Hematopoietic multipotent progenitor cell treated with erythropoietin and hydrocortisone succinate and interleukin-3 and kit ligand, for 8 days (in vitro differentiated cells): ENCODE data around the gene SERP2.
"Not testable (repeated sequence)": the region's sequence is repeated elsewhere in the genome, so short reads cannot be mapped to it uniquely, and the experiment has no call there.

Experiments used
- DNase-seq: peaks from one replicate; pipeline ENCODE4 v3.0.0-alpha.2; 2015

SERP2 gene

DNA sequence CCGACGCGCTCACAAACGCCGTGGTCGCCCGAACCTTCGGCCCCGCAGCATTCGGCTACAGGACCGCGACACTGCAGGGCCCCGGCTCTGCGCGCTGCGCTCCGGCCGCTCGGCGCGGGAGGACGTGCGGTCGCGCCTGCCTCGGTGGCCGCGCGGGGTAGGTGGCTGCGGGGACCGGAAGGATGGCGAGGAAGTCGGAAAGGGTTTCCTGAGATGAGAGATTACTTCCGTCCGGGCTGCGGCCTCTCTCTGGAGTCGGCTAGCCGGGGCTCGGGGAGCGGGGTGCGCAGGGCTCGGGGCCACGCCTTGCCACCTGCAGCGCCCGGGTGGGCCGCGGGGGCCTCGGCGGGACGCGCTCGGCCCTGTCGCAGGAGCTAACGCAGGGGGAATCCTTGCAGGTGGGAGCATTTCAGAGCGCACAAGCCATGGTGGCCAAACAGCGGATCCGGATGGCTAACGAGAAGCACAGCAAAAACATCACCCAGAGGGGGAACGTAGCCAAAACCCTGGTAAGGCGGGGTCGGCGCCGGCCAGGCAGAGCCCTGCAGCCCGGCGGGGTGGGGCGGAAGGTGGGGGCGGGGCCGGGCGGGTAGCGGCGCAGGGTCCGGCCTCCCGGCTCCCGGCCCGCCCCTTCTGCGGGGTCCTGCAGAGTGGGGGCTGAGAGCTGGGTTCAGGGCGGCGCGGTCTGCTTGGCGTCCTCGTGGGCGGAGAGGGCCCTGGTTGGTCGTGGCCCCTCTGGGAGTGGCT lies at the start of gene SERP2:
Gene SERP2 (plus strand): TSS at position 224 of the 747 bp plus-strand sequence. CDS start 202 bp downstream, at position 426.
- DNase-seq: peak; percentile 43

DNA sequence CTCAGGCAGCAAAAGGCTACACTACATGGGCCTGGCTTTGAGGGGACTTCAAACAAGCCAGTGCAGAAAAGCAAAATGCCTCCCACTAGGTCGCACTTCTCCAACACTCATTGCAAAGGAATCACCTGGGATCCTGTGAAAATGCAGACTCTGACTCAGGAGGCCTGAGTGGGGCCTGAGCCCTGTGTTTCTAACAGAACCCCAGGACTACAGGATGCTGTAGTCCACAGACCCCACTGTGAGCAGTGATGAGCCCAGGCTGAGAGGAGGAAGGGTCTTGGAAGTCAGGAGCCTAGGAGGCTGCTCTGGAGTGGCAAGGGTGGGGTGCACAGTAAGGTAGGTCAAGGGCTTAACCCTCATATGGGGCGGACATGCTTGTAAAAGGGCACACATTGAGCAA lies 46.7 kb upstream of the SERP2 start:
- DNase-seq: no peak

DNA sequence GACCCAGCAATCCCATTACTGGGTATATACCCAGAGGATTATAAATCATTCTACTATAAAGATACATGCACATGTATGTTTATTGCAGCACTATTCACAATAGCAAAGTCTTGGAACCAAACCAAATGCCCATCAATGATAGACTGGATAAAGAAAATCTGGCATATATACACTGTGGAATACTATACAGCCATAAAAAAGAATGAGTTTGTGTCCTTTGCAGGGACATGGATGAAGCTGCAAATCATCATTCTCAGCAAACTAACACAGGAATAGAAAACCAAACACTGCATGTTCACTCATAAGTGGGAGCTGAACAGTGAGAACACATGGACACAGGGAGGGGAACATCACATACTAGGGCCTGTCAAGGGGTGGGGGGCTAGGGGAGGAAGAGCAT lies 44.6 kb upstream of the SERP2 start:
- DNase-seq: not testable (repeated sequence)

DNA sequence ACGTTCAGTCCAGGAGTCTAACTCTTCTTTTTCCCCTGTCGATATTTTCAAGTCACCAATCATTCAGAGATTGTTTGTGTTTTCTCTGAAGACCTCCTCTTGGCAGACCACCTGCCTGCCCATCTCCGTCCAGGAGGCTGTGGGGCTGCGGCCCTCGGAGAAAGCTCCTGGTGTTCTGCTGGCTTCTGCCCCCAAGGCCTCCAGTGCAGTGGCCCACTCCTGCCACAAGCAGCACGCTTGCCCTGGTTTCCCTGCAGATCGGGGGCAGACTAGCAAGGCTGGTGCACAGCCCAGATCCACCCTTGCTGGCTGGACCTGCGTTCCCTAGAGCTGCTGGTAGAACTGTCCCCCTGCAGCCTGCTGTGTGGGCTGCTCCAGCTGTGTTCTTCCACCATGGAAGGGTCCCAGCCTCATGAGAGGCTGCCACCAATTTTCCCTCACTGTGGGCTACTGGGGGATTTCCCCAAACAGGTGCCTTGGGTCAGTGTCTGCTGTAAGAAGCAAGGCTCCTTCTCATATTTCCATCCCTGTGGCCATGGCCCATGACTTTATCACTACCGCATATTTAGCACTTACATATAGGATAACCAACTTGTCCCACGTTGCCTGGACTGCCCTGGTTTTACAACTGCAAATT lies 43.6 kb upstream of the SERP2 start:
- no peak for DNase-seq

DNA sequence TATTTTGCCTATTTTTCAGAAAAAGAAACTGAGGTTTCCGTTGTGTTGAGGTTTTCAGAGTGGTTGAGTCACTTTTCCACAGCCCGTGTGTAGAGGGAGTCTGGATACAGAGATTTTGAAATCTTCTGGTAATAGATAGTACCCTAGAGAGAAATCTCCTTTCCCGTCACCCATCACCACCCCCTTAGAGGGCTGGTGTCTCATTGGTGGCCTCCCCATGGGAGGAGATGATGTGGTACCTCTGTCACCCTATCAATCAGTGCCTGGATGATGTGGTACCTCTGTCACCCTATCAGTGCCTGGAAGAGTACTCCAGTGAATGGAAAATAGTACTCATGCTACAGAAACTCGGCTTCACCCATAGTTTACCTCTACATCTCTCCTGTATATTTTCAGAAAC lies 42.2 kb upstream of the SERP2 start:
- no peak for DNase-seq

DNA sequence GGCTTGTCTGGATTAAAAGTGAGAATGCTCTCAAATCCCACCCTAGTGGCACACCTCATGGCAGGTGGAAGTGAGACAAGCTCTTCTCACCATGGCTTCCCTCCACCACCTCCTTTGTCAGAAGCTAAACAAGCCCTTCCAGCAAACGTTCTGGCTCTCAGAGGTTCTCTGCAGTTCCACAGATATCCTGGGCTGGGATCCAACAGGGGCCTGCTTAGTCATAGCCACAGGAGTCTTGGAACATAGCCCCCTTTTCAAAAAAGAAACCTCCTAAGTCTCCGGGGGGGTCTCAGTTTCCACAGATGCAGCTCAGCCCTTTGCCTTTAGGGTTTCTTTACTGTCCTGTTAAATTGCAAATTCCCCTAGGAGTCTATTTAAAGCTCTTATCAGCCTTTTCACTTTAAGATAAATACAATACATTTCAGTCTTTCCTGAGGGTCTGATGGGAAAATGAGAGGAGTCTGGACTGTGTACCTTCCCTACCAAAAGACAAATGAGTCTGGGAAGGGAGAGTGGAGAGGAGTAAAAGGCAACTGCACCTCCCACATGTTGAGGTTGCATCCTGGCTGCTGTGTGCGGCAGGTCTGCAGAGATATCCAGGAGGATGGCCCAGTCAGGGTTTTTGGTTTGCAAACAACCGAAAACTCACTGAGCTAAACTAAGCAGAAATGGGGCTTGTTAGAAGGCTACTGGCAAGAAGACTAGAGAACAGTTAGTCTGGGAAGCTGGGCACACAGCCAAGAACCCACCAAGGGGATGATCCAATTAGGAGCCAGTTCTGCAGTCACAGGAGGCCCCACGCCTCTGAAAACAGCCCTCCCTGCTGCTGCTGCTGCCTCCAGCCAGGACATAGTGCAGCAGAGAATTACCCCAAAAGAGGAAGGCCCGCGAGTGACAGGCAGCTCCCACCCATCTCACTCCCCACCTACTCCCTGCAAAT lies 41.4 kb upstream of the SERP2 start:
- DNase-seq: peak; percentile 63

DNA sequence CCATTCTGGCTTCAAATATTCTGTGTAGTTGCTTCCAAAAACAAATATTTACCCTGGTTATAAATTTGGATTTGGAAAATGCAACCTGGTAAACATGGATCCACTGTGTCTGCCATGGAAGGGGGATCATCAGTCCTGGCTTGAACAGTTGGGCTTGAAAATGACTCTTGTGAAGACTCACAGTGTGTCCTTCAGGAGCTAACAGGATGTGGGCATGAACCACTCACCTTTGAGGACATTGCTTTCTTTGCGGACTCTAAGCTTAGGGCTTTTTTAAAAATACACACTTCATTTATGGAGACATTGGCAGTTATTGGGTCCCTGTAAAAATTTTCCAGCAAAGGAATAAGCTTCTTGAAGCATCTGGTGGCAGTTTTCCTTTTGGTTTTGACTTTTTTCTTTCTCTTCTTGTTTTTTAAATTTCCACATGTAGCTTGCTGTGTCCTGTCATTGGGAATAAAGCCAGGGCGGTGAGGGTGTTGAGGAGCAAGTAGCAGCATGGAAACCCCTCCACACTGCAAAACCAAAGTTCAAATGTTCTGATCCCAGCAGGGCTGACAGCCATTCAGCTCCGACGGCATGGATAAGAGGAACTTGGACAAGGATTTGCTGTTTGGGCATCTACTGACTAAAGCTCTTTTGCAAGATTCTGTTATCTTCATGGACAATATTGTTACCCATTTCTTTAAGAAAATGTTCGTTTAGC lies 39.5 kb upstream of the SERP2 start:
- no peak for DNase-seq

DNA sequence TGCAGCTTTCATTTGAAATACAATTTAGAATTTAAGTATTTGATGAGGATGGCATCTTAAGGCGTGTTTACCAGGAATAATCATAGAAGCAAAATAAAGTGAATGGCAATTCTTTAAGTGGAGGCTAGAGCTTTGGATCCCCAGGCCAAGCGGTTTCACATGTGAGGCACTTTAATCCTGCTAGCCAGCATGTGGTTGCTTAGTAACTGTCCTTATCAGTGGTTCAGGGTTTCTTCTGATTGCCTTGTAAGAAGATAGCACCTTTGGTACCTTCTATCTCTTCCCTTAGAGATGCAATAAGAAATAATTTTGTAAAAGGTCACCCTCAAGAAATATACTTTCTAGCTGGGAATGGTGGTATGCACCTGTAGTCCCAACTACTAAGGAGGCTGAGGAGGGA lies 38.9 kb upstream of the SERP2 start:
- peak; percentile 70 for DNase-seq

DNA sequence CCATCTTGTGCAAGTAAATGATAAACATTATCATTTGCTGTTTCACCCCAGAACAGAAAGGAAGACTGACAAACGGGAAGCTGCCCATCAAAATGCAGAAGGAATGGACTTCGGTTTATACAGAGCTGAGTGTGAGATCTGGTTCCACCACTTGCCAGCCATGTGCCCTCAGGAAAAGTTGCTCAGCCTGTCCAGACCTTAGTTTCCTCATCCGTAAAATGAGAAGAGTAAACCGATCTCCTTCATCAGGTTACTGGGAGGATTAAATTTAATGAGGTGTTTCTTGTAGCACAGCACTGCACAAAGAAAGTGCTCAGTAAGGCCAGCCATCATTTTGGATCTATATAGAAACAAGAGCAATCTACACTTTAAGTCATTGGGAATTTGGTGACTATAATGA lies 36.7 kb upstream of the SERP2 start:
- no peak for DNase-seq

DNA sequence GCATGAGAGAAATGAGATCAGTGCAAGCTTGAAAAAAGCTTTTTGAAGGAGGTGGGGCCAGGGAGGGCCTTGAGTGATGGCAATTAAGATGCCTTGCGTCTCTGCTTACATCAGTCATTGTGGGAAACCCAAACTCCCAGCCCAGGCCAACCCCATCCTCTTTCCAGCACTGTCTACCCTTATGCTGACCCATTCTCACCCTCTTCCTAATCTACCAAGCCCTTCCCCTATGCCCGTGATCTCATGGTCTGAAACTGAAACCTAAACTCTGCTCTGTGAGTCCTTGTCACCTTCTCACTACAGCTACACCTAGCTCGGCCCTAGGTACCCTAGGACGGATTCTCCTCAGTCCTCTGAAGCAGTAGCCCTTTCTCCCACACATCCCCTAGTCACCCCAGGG lies 36.0 kb upstream of the SERP2 start:
- DNase-seq: no peak

DNA sequence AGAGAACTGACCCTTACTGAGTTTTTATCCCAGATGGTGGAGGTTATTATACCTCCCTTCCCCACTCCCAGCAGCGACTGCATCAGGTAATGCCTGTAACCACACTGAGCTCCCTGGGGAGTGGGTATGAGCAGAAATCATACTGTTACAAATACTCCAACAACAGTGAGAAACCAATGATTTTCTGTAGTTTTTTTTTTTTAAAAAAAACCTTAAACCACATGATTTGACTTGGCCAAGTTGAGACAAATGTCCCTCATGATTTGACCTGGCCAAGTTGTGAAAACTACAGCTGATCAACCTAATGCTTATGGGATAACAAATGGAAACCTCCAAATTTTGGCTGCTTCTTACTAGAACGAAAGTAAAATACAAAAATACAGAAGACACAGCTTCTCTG lies 33.1 kb upstream of the SERP2 start:
- DNase-seq: no peak

DNA sequence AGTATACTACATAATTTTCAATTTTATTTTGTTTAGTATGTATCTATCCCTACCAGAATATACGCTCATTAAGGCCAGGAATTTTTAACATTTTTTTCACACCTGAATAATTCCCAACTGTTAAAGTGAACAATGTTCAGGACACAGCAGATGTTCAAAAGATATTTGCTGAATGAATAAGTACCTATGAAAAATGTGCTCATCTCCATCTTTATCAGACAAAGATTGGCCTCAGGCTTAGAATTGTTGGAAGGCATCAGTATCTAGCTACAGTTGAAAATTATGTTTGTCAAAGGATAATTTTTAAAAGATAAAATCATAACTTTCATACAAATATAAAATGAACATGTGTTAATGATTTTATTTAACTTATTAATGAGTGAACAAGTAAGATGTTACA lies 30.9 kb upstream of the SERP2 start:
- DNase-seq: no peak

DNA sequence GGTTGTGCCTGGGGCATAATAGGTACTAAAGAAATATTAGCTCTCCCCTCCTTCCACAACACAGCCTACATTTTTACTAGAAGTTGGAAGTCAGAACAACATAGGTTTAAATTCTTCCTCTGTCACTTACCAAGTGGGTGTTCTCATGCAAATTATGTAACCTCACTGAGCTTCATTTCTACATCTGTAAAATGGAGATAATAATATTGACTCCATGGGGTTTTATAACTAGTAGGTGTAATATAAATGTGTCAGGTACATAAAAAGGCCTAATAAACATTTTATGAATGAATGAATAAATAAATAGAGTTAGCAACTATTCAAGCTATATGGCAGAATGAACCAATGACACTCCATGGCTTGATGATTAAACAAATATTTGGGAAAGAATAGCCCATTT lies 27.1 kb upstream of the SERP2 start:
- DNase-seq: no peak

DNA sequence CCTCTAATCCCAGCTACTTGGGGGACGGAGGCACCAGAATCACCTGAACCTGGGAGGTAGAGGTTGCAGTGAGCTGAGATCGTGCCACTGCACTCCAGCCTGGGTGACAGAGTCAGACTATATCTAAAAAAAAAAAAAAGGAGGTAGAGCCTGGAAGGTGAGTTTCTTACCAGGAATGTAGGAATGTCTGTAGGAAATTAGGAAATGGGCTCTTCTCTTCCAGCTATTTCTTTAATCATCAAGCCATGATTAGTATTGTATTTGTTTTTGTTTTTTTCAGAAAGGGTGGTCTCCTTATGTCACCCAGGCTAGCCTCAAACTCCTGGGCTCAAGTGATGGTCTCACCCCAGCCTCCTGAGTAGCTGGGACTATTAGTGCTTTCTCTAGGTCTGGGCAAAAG lies 26.3 kb upstream of the SERP2 start:
- DNase-seq: no peak

DNA sequence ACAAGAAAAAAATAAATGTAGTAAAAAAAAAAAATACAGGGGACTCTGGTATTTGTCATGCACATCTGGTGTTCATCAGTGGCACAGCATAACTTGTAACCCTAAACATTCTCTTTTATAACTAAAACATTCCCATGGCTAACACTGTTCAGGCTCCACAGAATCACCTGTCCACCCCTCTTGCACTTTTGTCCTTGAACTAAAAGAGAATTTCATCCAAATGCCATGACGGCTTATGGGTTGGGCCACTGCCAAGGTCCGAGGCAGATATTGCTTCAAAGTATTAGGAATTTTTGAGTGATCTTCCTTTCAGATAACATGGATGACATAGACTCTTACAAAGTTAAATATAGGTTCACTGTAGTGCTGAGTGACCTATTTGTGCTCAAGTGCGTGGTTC lies 25.7 kb upstream of the SERP2 start:
- DNase-seq: no peak

DNA sequence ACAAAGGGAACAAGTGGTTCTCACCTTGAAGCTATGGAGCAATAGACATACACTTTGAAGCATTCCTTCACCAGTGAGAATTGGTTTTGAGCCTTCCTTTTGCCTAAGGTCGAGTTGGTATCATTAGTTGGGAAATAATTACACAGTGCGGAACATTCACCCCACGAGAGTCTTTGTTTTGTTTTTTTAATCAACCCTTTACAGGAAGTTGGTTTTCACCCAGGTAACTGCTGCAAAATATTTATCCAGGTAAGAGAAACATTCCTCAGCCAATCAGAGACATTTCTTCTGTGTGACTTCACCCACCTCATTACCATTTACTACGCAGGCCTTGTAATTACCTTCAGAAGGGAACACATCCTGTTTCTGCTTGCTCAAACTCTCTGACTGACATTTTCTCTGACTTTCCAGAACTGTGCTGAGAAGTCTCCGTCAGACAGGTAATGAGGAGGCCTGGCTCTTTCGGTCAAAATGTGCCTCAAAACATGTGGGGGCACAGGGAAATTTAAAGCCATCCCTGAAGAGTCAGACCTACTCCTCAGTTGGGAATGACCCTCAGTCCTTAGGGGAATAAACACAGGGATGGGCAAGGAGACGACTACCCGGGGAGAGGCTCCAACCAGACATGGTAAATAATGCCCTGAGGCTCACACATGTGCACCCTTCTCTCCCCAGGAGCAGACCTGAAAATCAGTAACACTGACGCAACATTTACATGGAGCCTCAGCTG lies 22.7 kb upstream of the SERP2 start:
- no peak for DNase-seq

DNA sequence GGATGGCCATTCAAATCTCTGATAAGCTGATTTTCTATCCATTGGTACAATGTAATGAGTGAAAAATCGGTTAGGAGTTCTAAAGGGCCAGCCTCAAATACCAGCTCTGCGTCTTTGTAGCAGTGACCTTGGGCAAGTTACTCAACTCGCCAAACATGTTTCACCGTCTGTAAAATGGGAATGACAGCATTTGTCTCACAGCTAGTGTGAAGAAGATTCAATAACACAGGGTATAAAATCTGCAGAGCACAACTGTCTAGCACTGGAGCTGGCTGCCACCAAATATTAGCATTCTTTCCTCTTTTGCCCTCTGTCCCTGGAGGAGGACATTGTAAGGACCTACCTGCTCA lies 22.1 kb upstream of the SERP2 start:
- DNase-seq: no peak

DNA sequence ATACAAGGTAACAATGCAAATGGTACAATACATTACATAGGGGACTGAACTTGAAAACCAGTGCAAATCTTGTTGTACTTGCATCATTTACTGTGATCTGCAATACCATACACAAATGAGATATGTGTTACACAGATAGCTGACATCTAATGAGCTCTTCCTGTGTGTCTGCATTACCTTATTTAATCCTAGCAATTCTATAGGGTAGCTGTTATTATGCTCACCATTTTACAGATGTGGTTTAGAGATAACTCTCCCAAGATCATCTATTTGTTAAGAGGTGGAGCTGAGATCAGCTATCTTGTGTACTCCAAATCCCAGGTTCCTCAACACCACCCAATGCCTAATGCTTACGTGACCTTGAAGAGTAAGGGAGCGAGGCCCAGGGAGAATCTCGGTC lies 21.4 kb upstream of the SERP2 start:
- DNase-seq: no peak

DNA sequence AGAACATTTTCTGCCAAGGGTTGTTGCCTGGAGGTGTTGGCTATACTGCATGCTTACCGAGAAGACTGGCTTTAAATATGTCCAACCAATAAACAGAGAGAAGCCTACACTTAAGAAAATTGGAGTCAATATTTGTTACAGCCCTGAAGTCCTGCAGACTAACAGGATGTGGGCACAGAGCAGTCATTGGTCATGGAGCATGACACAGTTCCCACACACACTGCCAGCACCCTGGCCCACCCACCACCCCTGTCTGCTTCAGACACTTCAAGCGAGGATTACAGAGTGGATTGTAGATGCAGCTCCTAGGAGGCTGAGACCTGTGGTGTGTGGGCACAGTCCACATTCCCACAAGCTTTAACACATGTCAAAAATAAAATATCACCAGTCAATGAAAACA lies 21.0 kb upstream of the SERP2 start:
- no peak for DNase-seq

DNA sequence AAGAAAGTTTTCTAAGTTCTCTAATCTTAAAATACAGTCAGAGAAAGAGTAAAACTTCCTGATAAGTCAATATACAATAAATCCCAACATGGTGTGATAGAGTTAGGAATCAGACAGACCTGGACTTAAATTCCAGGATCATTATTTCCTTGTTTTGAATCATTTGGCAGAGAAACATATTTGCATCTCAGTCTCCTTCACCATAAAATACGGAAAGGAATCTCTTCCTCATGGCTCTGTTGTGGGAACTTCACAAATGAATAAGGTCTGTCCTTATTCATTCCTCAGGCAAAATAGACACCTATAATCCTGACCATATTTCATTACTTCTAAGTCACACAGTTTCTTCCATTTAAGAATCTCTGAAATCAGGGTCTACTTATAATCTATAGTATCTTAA lies 19.3 kb upstream of the SERP2 start:
- no peak for DNase-seq

DNA sequence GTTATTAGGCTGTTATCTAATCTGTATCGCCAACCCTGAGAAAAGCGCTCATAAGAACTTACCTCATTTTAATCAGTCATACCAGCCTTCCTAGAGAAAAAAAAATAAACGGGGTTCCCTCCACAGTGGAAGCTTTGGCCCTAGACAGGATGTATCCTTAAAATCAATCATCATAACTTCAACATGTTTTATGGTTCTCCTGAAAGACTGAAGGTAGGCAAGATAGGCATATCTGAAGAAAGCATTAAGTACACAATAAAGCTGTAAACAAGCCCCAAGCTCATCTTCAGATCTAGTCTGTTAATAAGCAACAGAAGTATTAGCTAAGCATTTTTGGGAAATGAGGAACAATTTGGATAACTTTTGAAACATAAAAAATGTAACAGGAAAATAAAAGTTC lies 18.7 kb upstream of the SERP2 start:
- DNase-seq: peak; percentile 44

DNA sequence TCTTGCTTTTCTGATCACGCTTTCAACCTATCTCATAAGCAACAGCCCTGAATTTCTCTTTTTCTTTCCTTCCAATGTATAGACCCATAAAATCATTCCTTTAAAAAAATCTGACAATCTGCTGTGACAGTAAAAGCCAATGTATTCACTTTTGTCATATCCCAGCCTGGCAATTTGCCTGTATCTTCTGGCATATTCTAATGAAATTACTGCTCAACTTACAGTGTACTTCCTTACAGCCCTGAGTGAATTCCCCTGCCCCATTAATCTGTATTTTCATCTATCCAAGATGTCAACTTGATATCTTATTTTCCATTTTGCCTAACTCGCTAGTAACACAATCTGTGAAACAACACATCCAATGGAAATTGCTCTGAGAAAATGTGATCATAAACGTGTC lies 18.0 kb upstream of the SERP2 start:
- DNase-seq: no peak

DNA sequence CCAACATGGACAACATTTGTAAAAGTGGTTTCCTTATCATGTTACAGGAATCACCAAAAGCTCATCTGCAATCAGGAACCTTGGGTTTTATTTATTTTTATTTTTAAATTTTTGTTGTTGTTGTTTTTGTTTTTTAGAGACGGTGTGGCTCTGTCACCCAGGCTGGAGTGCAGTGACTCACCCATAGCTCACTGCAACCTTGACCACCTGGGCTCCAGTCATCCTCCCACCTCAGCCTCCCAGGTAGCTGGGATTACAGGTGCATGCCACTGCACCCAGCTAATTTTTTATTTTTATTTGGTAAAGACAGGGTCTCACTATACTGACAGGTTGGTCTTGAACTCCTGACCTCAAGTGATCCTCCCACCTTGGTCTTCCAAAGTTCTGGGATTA lies 13.6 kb upstream of the SERP2 start:
- DNase-seq: no peak
